ENCODE data around the gene PLXNA1. TPM values are rescaled to one million over a fixed set of nuclear protein-coding genes. Genes with fewer than 3 reads are reported as not detected.

PLXNA1 gene
- total and polyA plus RNA-seq, 4 donors = 0.92 to 8.3 (median 4.4) TPM

DNA sequence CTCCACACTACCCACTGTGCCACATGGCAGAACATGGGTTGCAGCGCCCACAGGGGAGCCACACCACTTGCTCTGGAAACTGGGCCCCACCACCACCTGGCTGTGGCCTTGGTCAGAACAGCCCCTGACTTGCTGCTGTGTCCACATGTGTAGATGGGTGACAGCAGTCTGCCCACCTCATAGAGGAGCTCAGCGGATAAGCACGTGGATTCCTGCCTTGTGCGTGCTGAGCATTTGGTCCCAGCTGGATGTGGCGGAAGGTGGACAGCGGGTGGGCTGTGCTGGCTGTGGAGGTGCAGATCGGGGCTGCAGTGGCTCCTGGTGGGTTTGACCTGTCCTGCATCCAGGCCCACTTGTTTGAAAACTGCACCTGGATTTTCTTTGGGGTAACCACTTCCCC is 6.0 kb upstream of the PLXNA1 start:
- H3K9ac ChIP-seq (ENCODE audit: low read depth in 1 of 2, low read length in 2 of 2) = no peak overlapping the region
- H3K4me3 ChIP-seq (ENCODE audit: low read depth in 1 of 3, low read length in 3 of 3) = no peak overlapping the region
- H3K27me3 ChIP-seq (ENCODE audit: control insufficient read depth in 4 of 4, insufficient read depth in 4 of 4, low read length in 3 of 4) = no peaks in the 10 kb centered on the region
- DNase-seq (ENCODE audit: low spot score) = no peak
- H3K4me1 ChIP-seq (ENCODE audit: control insufficient read depth in 4 of 4, insufficient read depth in 4 of 4, low read length in 3 of 4) = no peaks in the 10 kb centered on the region
- H3K36me3 ChIP-seq (ENCODE audit: control insufficient read depth in 4 of 4, insufficient read depth in 3 of 4, low read depth in 1 of 4, low read length in 3 of 4) = no peaks in the 10 kb centered on the region
- no peak for TF ChIP-seq ATF3 (IDR thresholded peaks at IDR 0.05)
- no peak for TF ChIP-seq NR2F2 (IDR thresholded peaks at IDR 0.05)
- TF ChIP-seq HNF4G (IDR thresholded peaks at IDR 0.05) = no peak
- no peak for TF ChIP-seq JUND (IDR thresholded peaks at IDR 0.05)
- no peak for TF ChIP-seq YY1 (IDR thresholded peaks at IDR 0.05)
- TF ChIP-seq, protein P1, sequence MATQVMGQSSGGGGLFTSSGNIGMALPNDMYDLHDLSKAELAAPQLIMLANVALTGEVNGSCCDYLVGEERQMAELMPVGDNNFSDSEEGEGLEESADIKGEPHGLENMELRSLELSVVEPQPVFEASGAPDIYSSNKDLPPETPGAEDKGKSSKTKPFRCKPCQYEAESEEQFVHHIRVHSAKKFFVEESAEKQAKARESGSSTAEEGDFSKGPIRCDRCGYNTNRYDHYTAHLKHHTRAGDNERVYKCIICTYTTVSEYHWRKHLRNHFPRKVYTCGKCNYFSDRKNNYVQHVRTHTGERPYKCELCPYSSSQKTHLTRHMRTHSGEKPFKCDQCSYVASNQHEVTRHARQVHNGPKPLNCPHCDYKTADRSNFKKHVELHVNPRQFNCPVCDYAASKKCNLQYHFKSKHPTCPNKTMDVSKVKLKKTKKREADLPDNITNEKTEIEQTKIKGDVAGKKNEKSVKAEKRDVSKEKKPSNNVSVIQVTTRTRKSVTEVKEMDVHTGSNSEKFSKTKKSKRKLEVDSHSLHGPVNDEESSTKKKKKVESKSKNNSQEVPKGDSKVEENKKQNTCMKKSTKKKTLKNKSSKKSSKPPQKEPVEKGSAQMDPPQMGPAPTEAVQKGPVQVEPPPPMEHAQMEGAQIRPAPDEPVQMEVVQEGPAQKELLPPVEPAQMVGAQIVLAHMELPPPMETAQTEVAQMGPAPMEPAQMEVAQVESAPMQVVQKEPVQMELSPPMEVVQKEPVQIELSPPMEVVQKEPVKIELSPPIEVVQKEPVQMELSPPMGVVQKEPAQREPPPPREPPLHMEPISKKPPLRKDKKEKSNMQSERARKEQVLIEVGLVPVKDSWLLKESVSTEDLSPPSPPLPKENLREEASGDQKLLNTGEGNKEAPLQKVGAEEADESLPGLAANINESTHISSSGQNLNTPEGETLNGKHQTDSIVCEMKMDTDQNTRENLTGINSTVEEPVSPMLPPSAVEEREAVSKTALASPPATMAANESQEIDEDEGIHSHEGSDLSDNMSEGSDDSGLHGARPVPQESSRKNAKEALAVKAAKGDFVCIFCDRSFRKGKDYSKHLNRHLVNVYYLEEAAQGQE (IDR thresholded peaks at IDR 0.05) = no peak
- TF ChIP-seq CTCF (IDR thresholded peaks at IDR 0.05; ENCODE audit: low read depth, low read length, missing input control) = no peak
- no peak for TF ChIP-seq RAD21 (IDR thresholded peaks at IDR 0.05)
- no peak overlapping the region for H3K27ac ChIP-seq (ENCODE audit: low read depth in 1 of 2, low read length in 2 of 2)
- peaks cover 0 to 13% (median 4%) of the 10 kb centered on the region in 4 donors for H3K9me3 ChIP-seq (ENCODE audit: control insufficient read depth in 4 of 4, low read length in 3 of 4)
- WGBS = 94% methylated on average over 7 of the region's 7 CpGs

DNA sequence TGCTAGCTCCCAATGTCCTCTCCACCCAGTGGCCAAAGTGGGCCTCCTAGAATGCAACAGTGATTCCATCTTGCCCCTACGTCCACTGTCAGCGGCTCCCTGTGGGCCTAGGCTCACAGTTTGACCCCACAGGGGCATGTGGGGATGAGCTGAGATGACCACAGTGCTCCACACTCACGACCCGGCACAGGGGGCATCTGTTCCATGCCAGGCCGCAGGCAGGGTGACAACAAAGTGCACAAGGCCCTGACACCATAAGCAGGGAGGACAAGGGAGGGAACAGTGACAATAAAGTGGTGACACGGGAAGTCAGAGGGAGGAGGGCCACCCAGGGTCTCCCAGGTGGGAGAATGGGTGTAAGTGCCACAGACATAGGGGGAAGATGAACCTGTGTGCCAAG is 5.1 kb upstream of the PLXNA1 start:
- no peak for DNase-seq (ENCODE audit: low spot score)
- Histone ChIP-seq H3K4me1 (ENCODE audit: control insufficient read depth in 4 of 4, insufficient read depth in 4 of 4, low read length in 3 of 4) (peaks cover 0 to 7% (median 4%) of the 10 kb centered on the region in 4 donors), H3K4me3 (ENCODE audit: low read depth in 1 of 3, low read length in 3 of 3) (no peak overlapping the region), H3K9ac (ENCODE audit: low read depth in 1 of 2, low read length in 2 of 2) (no peak overlapping the region), H3K27ac (ENCODE audit: low read depth in 1 of 2, low read length in 2 of 2) (no peak overlapping the region), H3K9me3 (ENCODE audit: control insufficient read depth in 4 of 4, low read length in 3 of 4) (peaks cover 0 to 13% (median 4%) of the 10 kb centered on the region in 4 donors), H3K36me3 (ENCODE audit: control insufficient read depth in 4 of 4, insufficient read depth in 3 of 4, low read depth in 1 of 4, low read length in 3 of 4) (no peaks in the 10 kb centered on the region), H3K27me3 (ENCODE audit: control insufficient read depth in 4 of 4, insufficient read depth in 4 of 4, low read length in 3 of 4) (no peaks in the 10 kb centered on the region)
- WGBS = 92% methylated on average over 6 of the region's 6 CpGs
- TF ChIP-seq FOXA2 (IDR thresholded peaks at IDR 0.05) (no peak), GABPA (IDR thresholded peaks at IDR 0.05 in 1 of 2, conservative IDR thresholded peaks at IDR 0.05 in 1 of 2) (no peak), NR2F2 (IDR thresholded peaks at IDR 0.05) (no peak), RXRA (IDR thresholded peaks at IDR 0.05) (no peak), HNF4A (conservative IDR thresholded peaks at IDR 0.05) (no peak), ATF3 (IDR thresholded peaks at IDR 0.05) (no peak), FOXA1 (IDR thresholded peaks at IDR 0.05) (no peak), HNF4G (IDR thresholded peaks at IDR 0.05) (no peak), SP1 (IDR thresholded peaks at IDR 0.05) (no peak), JUND (IDR thresholded peaks at IDR 0.05) (no peak), EGR1 (IDR thresholded peaks at IDR 0.05; ENCODE audit: low read depth in 2 of 2) (no peak), CTCF (IDR thresholded peaks at IDR 0.05; ENCODE audit: low read depth, low read length, missing input control) (no peak), ZBTB33 (IDR thresholded peaks at IDR 0.05) (no peak)
- TF ChIP-seq, protein P2, sequence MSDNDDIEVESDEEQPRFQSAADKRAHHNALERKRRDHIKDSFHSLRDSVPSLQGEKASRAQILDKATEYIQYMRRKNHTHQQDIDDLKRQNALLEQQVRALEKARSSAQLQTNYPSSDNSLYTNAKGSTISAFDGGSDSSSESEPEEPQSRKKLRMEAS (IDR thresholded peaks at IDR 0.05) = no peak
- TF ChIP-seq, protein P1 (IDR thresholded peaks at IDR 0.05) = no peak
